Natural killer cell treated with Interleukin-12 subunit alpha and Interleukin-12 subunit beta and Interleukin-15 and Interleukin-18, amount 100 ng/mL, for 72 hours (primary cell): ENCODE data around the gene KRTAP10-9. TPM values are rescaled to one million over a fixed set of nuclear protein-coding genes. Genes with fewer than 3 reads are reported as not detected.
"Not testable (repeated sequence)": the region's sequence is repeated elsewhere in the genome, so short reads cannot be mapped to it uniquely, and the experiment has no call there.

Experiments
- ATAC-seq, 2 donors: fragments of 150-1000 bp; cut with Tn5 transposase in 1 of 2; sonication (Bioruptor Pico), chemical (Tn5 transposase) in 1 of 2; 2 replicates each; pipeline ENCODE4 v1.10.0; 2021
- DNase-seq: peaks from one replicate; pipeline ENCODE4 v3.0.0; 2022; ENCODE audit warnings: low spot score
- H3K27ac Mint-ChIP-seq, 2 donors: 1 replicate in 1 of 2; 2 replicates in 1 of 2; pipeline ENCODE4 v1.8.0; 2022; ENCODE audit warnings: mixed read lengths in 2 of 2, mild to moderate bottlenecking in 1 of 2, moderate library complexity in 1 of 2
- H3K27me3 Mint-ChIP-seq, 2 donors: 1 replicate in 1 of 2; 2 replicates in 1 of 2; pipeline ENCODE4 v1.8.0; 2022; ENCODE audit warnings: mixed read lengths in 2 of 2
- H3K36me3 Mint-ChIP-seq: one replicate; pipeline ENCODE4 v1.8.0; 2022; ENCODE audit warnings: mixed read lengths
- H3K4me1 Mint-ChIP-seq, 2 donors: 1 replicate in 1 of 2; 2 replicates in 1 of 2; pipeline ENCODE4 v1.8.0; 2022; ENCODE audit warnings: low read depth in 2 of 2, mixed read lengths in 2 of 2, mild to moderate bottlenecking in 1 of 2
- H3K4me3 Mint-ChIP-seq: one replicate; pipeline ENCODE4 v1.8.0; 2022; ENCODE audit warnings: mixed read lengths
- H3K9me3 Mint-ChIP-seq: 2 replicates; pipeline ENCODE4 v1.8.0; 2022; ENCODE audit warnings: mixed read lengths
- total RNA-seq, 2 donors: library from RNA; stranded (reverse); gene quantifications; one replicate each; pipeline ENCODE4 v1.2.3, GENCODE V29; 2022

KRTAP10-9 gene
- total RNA-seq, 2 donors from 2014 or later, result not detected

- no peaks in the 10 kb centered on the region for H3K27me3 Mint-ChIP-seq
- H3K27ac Mint-ChIP-seq, result no peak overlapping the region
- ATAC-seq (no peak), DNase-seq (no peak)
- peaks cover 43% of the 10 kb centered on the region for H3K36me3 Mint-ChIP-seq
- H3K4me3 Mint-ChIP-seq, result no peak overlapping the region
- H3K4me1 Mint-ChIP-seq, result peaks cover 24 to 30% of the 10 kb centered on the region in 2 donors
- H3K9me3 Mint-ChIP-seq, result peaks cover 37% of the 10 kb centered on the region
These were observed 2.0 kb downstream of the KRTAP10-9 start for GRCh38 chr21:44628707-44629391.

GRCh38 chr21:44630440-44630839 is 3.5 kb downstream of the KRTAP10-9 start:
- H3K4me3 Mint-ChIP-seq, result peak overlapping the region; percentile 56
- H3K9me3 Mint-ChIP-seq, result peaks cover 32% of the 10 kb centered on the region
- no peak for ATAC-seq
- peaks cover 24 to 30% of the 10 kb centered on the region in 2 donors for H3K4me1 Mint-ChIP-seq
- H3K27me3 Mint-ChIP-seq, result peaks cover 0 to 4% of the 10 kb centered on the region in 2 donors
- no peak for DNase-seq
- H3K36me3 Mint-ChIP-seq, result peaks cover 32% of the 10 kb centered on the region
- peak overlapping the region; percentile 43 to 81 for H3K27ac Mint-ChIP-seq

- DNase-seq (no peak), ATAC-seq (no peak)
- H3K4me3 Mint-ChIP-seq, result no peak overlapping the region
These were observed 5.2 kb downstream of the KRTAP10-9 start for GRCh38 chr21:44632067-44632466.

GRCh38 chr21:44636209-44637017 is 9.5 kb downstream of the KRTAP10-9 start:
- no peak for DNase-seq
- Mint-ChIP-seq H3K36me3 (peaks cover 26% of the 10 kb centered on the region), H3K4me3 (no peak overlapping the region), H3K9me3 (peaks cover 21% of the 10 kb centered on the region), H3K27ac (no peak overlapping the region), H3K27me3 (peaks cover 7 to 20% of the 10 kb centered on the region in 2 donors), H3K4me1 (no peaks in the 10 kb centered on the region)
- ATAC-seq, result no peak

More at GRCh38 chr21:44632067-44632466, 5.2 kb downstream of the KRTAP10-9 start:
- Mint-ChIP-seq H3K27me3 (peaks cover 0 to 6% of the 10 kb centered on the region in 2 donors), H3K27ac (no peak overlapping the region), H3K36me3 (peaks cover 32% of the 10 kb centered on the region), H3K9me3 (peaks cover 32% of the 10 kb centered on the region), H3K4me1 (peaks cover 17 to 22% of the 10 kb centered on the region in 2 donors)

- no peak within 1 kb of the TSS for H3K4me3 Mint-ChIP-seq
- DNase-seq (no peak), ATAC-seq (no peak)
- H3K27ac Mint-ChIP-seq, result no peak within 1 kb of the TSS
- peaks cover 13% of the 10 kb centered on the region for H3K9me3 Mint-ChIP-seq
- H3K36me3 Mint-ChIP-seq, result peaks cover 19% of the 10 kb centered on the region
- H3K4me1 Mint-ChIP-seq, result no peaks in the 10 kb centered on the region
- H3K27me3 Mint-ChIP-seq, result peaks cover 9 to 24% of the 10 kb centered on the region in 2 donors
These were observed 10.3 kb downstream of the KRTAP10-9 start, which contains the start of gene KRTAP10-10 for GRCh38 chr21:44637018-44637850. TSS of gene KRTAP10-10 (plus strand) at chr21:44637356. CDS start at chr21:44637418, 62 bp downstream.

GRCh38 chr21:44637851-44638348 is 11.0 kb downstream of the KRTAP10-9 start:
- ATAC-seq, DNase-seq, H3K4me1 Mint-ChIP-seq, H3K4me3 Mint-ChIP-seq, H3K27ac Mint-ChIP-seq: not testable (repeated sequence)
- Mint-ChIP-seq H3K9me3 (peaks cover 16% of the 10 kb centered on the region), H3K27me3 (peaks cover 9 to 26% of the 10 kb centered on the region in 2 donors), H3K36me3 (peaks cover 18% of the 10 kb centered on the region)

GRCh38 chr21:44638506-44639330 is 11.8 kb downstream of the KRTAP10-9 start:
- H3K36me3 Mint-ChIP-seq, result peaks cover 17% of the 10 kb centered on the region
- peaks cover 9 to 27% of the 10 kb centered on the region in 2 donors for H3K27me3 Mint-ChIP-seq
- peaks cover 15% of the 10 kb centered on the region for H3K9me3 Mint-ChIP-seq
- H3K27ac Mint-ChIP-seq, H3K4me3 Mint-ChIP-seq, H3K4me1 Mint-ChIP-seq, DNase-seq, ATAC-seq: not testable (repeated sequence)

GRCh38 chr21:44639331-44639655 is 12.4 kb downstream of the KRTAP10-9 start:
- no peak overlapping the region for H3K27ac Mint-ChIP-seq
- peaks cover 0 to 3% of the 10 kb centered on the region in 2 donors for H3K4me1 Mint-ChIP-seq

GRCh38 chr21:44640761-44641160 is 13.9 kb downstream of the KRTAP10-9 start:
- no peak overlapping the region for H3K27ac Mint-ChIP-seq
- H3K4me1 Mint-ChIP-seq, result peaks cover 0 to 3% of the 10 kb centered on the region in 2 donors
- H3K4me3 Mint-ChIP-seq, result no peak overlapping the region
- DNase-seq, result no peak
- peaks cover 28% of the 10 kb centered on the region for H3K36me3 Mint-ChIP-seq
- peaks cover 9 to 23% of the 10 kb centered on the region in 2 donors for H3K27me3 Mint-ChIP-seq
- no peak for ATAC-seq
- peaks cover 17% of the 10 kb centered on the region for H3K9me3 Mint-ChIP-seq

More at GRCh38 chr21:44639331-44639655, 12.4 kb downstream of the KRTAP10-9 start:
- H3K4me3 Mint-ChIP-seq, result no peak overlapping the region
- H3K27me3 Mint-ChIP-seq, result peaks cover 9 to 27% of the 10 kb centered on the region in 2 donors
- ATAC-seq, result no peak
- DNase-seq, result no peak
- H3K9me3 Mint-ChIP-seq, result peaks cover 15% of the 10 kb centered on the region
- H3K36me3 Mint-ChIP-seq, result peaks cover 20% of the 10 kb centered on the region

GRCh38 chr21:44643741-44644310 is 16.9 kb downstream of the KRTAP10-9 start:
- Mint-ChIP-seq H3K4me1 (peaks cover 0 to 7% of the 10 kb centered on the region in 2 donors), H3K9me3 (peaks cover 17% of the 10 kb centered on the region), H3K4me3 (no peak overlapping the region), H3K27ac (no peak overlapping the region), H3K36me3 (peaks cover 28% of the 10 kb centered on the region), H3K27me3 (peaks cover 9 to 15% of the 10 kb centered on the region in 2 donors)
- ATAC-seq, result no peak
- DNase-seq, result no peak

GRCh38 chr21:44644878-44645277 is 18.0 kb downstream of the KRTAP10-9 start:
- Mint-ChIP-seq H3K36me3 (peaks cover 27% of the 10 kb centered on the region), H3K27ac (no peak overlapping the region), H3K4me1 (peaks cover 0 to 7% of the 10 kb centered on the region in 2 donors), H3K27me3 (peaks cover 9 to 15% of the 10 kb centered on the region in 2 donors), H3K4me3 (no peak overlapping the region), H3K9me3 (peaks cover 17% of the 10 kb centered on the region)
- no peak for ATAC-seq
- DNase-seq, result no peak
